HL-60 (cell line): ENCODE data around the gene TXNDC16.

Source experiments
- DNase-seq, 2 experiments: peaks; one replicate each; pipeline ENCODE4 v3.0.0-alpha.2; 2010 to 2020; ENCODE audit warnings: low read depth in 1 of 2, low spot score in 1 of 2
- H3K27ac ChIP-seq: fragments of 250-450 bp; sonication (Bioruptor Pico); replicated peaks from 2 replicates; pipeline ENCODE4 v1.5.1; 2020; ENCODE audit warnings: mild to moderate bottlenecking, moderate library complexity
- H3K27me3 ChIP-seq: fragments of 250-450 bp; sonication (Bioruptor Pico); 2 replicates; pipeline ENCODE4 v1.5.1; 2021; ENCODE audit warnings: mild to moderate bottlenecking, moderate library complexity; ENCODE audit not compliant: insufficient read depth, poor library complexity, severe bottlenecking
- H3K4me3 ChIP-seq: replicated peaks from 2 replicates; pipeline ENCODE4 v1.5.1; 2011; ENCODE audit warnings: mild to moderate bottlenecking, control low read depth, low read length; ENCODE audit not compliant: insufficient read depth
- GABPA ChIP-seq: IDR thresholded peaks from 2 replicates; pipeline ENCODE4 v1.6.1; 2012; ENCODE audit warnings: low read depth
- POLR2AphosphoS5 ChIP-seq: IDR thresholded peaks from 2 replicates; pipeline ENCODE4 v1.6.1; 2012; ENCODE audit warnings: low read depth
- SPI1 ChIP-seq: IDR thresholded peaks from 2 replicates; pipeline ENCODE4 v1.6.1; 2012; ENCODE audit warnings: low read depth, mild to moderate bottlenecking, borderline replicate concordance
- TF ChIP-seq, protein P1 (sequence below): IDR thresholded peaks from 2 replicates; pipeline ENCODE4 v1.6.1; 2012; ENCODE audit warnings: low read depth; ENCODE audit not compliant: insufficient replicate concordance
- TF ChIP-seq, protein P2 (sequence below): IDR thresholded peaks from one replicate; pipeline ENCODE4 v1.5.1; 2011; ENCODE audit warnings: low read length, control low read depth, inconsistent platforms; ENCODE audit not compliant: insufficient read depth

Gene TXNDC16

DNA sequence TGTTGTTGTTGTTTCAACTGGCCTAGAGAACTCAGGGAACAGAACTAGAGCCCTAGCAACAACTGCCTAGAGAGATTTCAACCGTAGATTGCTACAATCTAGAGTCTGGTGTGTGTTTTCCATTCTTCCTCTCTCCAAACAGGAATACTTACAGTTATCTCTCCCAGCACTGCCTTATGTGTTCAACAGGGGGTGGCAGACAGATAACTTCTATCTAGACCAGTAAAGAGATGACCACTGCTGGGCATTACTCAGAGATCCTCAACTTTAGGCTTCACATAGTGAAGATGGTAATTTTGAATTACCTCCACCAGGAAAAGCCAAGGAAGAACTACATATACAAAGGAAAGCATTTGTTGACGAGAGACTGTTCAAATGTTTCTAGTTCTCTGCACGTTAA, 4.8 kb downstream of the TXNDC16 start:
- TF ChIP-seq POLR2AphosphoS5 (no peak), SPI1 (no peak), GABPA (no peak)
- TF ChIP-seq, protein P1, sequence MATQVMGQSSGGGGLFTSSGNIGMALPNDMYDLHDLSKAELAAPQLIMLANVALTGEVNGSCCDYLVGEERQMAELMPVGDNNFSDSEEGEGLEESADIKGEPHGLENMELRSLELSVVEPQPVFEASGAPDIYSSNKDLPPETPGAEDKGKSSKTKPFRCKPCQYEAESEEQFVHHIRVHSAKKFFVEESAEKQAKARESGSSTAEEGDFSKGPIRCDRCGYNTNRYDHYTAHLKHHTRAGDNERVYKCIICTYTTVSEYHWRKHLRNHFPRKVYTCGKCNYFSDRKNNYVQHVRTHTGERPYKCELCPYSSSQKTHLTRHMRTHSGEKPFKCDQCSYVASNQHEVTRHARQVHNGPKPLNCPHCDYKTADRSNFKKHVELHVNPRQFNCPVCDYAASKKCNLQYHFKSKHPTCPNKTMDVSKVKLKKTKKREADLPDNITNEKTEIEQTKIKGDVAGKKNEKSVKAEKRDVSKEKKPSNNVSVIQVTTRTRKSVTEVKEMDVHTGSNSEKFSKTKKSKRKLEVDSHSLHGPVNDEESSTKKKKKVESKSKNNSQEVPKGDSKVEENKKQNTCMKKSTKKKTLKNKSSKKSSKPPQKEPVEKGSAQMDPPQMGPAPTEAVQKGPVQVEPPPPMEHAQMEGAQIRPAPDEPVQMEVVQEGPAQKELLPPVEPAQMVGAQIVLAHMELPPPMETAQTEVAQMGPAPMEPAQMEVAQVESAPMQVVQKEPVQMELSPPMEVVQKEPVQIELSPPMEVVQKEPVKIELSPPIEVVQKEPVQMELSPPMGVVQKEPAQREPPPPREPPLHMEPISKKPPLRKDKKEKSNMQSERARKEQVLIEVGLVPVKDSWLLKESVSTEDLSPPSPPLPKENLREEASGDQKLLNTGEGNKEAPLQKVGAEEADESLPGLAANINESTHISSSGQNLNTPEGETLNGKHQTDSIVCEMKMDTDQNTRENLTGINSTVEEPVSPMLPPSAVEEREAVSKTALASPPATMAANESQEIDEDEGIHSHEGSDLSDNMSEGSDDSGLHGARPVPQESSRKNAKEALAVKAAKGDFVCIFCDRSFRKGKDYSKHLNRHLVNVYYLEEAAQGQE: no peak
- TF ChIP-seq, protein P2, sequence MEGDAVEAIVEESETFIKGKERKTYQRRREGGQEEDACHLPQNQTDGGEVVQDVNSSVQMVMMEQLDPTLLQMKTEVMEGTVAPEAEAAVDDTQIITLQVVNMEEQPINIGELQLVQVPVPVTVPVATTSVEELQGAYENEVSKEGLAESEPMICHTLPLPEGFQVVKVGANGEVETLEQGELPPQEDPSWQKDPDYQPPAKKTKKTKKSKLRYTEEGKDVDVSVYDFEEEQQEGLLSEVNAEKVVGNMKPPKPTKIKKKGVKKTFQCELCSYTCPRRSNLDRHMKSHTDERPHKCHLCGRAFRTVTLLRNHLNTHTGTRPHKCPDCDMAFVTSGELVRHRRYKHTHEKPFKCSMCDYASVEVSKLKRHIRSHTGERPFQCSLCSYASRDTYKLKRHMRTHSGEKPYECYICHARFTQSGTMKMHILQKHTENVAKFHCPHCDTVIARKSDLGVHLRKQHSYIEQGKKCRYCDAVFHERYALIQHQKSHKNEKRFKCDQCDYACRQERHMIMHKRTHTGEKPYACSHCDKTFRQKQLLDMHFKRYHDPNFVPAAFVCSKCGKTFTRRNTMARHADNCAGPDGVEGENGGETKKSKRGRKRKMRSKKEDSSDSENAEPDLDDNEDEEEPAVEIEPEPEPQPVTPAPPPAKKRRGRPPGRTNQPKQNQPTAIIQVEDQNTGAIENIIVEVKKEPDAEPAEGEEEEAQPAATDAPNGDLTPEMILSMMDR: no peak

DNA sequence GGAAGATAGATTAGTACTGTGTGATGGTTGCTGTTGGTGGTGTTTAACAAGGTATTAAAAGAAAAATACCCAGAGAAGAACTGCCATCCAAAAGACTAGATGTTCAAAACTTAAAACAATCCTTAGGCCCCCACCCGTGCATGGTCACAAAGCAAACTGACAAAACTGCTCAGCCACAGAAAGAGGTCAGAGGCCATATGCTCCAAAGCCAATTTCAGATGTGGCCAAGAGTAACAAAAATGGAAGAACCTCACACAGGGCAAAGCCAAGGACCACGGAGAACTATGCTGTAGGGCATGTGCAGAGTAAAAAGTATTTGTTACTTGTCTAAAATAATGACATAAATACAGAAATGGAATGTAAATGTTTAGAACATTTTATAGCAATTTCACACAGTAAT, 5.3 kb downstream of the TXNDC16 start:
- Histone ChIP-seq H3K27ac (no peak overlapping the region), H3K4me3 (no peak overlapping the region), H3K27me3 (no peaks in the 10 kb centered on the region)
- DNase-seq: no peak
- TF ChIP-seq POLR2AphosphoS5 (no peak), GABPA (no peak), SPI1 (no peak)
- TF ChIP-seq, protein P2: no peak
- TF ChIP-seq, protein P1: no peak

More for the DNA sequence above, 4.8 kb downstream of the TXNDC16 start:
- H3K4me3 ChIP-seq: no peak overlapping the region
- H3K27me3 ChIP-seq: no peaks in the 10 kb centered on the region
- no peak overlapping the region for H3K27ac ChIP-seq
- DNase-seq: no peak

DNA sequence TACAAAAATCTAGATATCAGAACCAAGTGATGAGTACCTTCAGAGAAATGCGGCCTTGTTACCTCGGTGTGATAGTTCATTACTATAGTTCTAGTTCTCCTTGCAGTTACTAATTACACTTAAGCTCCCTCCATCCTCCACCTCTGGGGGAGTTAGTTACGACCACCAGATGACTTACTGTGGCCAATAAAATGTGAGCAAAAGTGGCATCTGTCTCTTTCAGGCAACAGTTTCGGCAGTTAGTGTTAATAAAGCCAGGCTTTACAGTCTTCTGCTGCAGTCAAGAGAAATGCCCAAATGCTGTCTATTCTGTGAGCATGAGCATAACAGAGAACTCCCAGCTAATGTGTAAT, 6.0 kb downstream of the TXNDC16 start:
- DNase-seq: no peak
- H3K27ac ChIP-seq: no peak overlapping the region
- TF ChIP-seq POLR2AphosphoS5: no peak
- TF ChIP-seq SPI1: no peak
- TF ChIP-seq, protein P1: no peak
- TF ChIP-seq, protein P2: no peak
- TF ChIP-seq GABPA: no peak
- no peak overlapping the region for H3K4me3 ChIP-seq
- no peaks in the 10 kb centered on the region for H3K27me3 ChIP-seq
